ENCODE results near the gene ATF6. TPM values are rescaled to one million over a fixed set of nuclear protein-coding genes. Genes with fewer than 3 reads are reported as not detected.

ATF6 gene
- total RNA-seq, 2 donors from 2014 or later: 14.4 to 19.8 TPM

GRCh38 chr1:161863549-161863948, 97.4 kb downstream of the ATF6 start:
- H3K27me3 Mint-ChIP-seq (ENCODE audit: insufficient read depth): no peaks in the 10 kb centered on the region
- H3K9me3 ChIP-seq (ENCODE audit: control insufficient read depth, low read length): no peaks in the 10 kb centered on the region
- no peaks in the 10 kb centered on the region for H3K4me1 Mint-ChIP-seq
- no peak overlapping the region for H3K4me3 ChIP-seq (ENCODE audit: low read length)
- H3K4me1 ChIP-seq (ENCODE audit: control insufficient read depth, insufficient read depth, low read length): no peaks in the 10 kb centered on the region
- H3K4me3 Mint-ChIP-seq: no peak overlapping the region
- no peaks in the 10 kb centered on the region for H3K9me3 Mint-ChIP-seq
- no peak overlapping the region for H3K9ac ChIP-seq (ENCODE audit: extremely low read depth, low read length, poor library complexity, severe bottlenecking)
- peaks cover 7% of the 10 kb centered on the region for H3K36me3 ChIP-seq (ENCODE audit: control insufficient read depth, insufficient read depth, low read length)
- no peak for DNase-seq
- peaks cover 3% of the 10 kb centered on the region for H3K36me3 Mint-ChIP-seq (ENCODE audit: low read depth)
- no peak overlapping the region for H3K27ac Mint-ChIP-seq
- no peaks in the 10 kb centered on the region for H3K27me3 ChIP-seq (ENCODE audit: control insufficient read depth, insufficient read depth, low read length, poor library complexity, severe bottlenecking)
- no peak for TF ChIP-seq CTCF (conservative IDR thresholded peaks at IDR 0.05)
- H3K27ac ChIP-seq (ENCODE audit: low read depth, low read length): no peak overlapping the region

- Histone ChIP-seq H3K36me3 (ENCODE audit: control insufficient read depth, insufficient read depth, low read length) (peaks cover 7% of the 10 kb centered on the region), H3K27me3 (ENCODE audit: control insufficient read depth, insufficient read depth, low read length, poor library complexity, severe bottlenecking) (no peaks in the 10 kb centered on the region), H3K9me3 (ENCODE audit: control insufficient read depth, low read length) (no peaks in the 10 kb centered on the region), H3K27ac (ENCODE audit: low read depth, low read length) (no peak overlapping the region), H3K4me1 (ENCODE audit: control insufficient read depth, insufficient read depth, low read length) (no peaks in the 10 kb centered on the region), H3K9ac (ENCODE audit: extremely low read depth, low read length, poor library complexity, severe bottlenecking) (no peak overlapping the region), H3K4me3 (ENCODE audit: low read length) (no peak overlapping the region)
- DNase-seq: no peak
- 88 to 98% methylated on average over 1 of the region's 1 CpG for WGBS, 2 experiments (ENCODE audit: insufficient coverage in 1 of 2, insufficient read length in 1 of 2)
- no peaks in the 10 kb centered on the region for H3K9me3 Mint-ChIP-seq
- peak; percentile 40 for TF ChIP-seq CTCF (conservative IDR thresholded peaks at IDR 0.05)
- no peaks in the 10 kb centered on the region for H3K4me1 Mint-ChIP-seq
- H3K27me3 Mint-ChIP-seq (ENCODE audit: insufficient read depth): no peaks in the 10 kb centered on the region
- H3K27ac Mint-ChIP-seq: no peak overlapping the region
- no peak overlapping the region for H3K4me3 Mint-ChIP-seq
- peaks cover 3% of the 10 kb centered on the region for H3K36me3 Mint-ChIP-seq (ENCODE audit: low read depth)
These were observed 98.5 kb downstream of the ATF6 start for GRCh38 chr1:161864577-161864976.

- Mint-ChIP-seq H3K4me1 (peaks cover 5% of the 10 kb centered on the region), H3K4me3 (no peak overlapping the region), H3K36me3 (ENCODE audit: low read depth) (peaks cover 3% of the 10 kb centered on the region), H3K27me3 (ENCODE audit: insufficient read depth) (no peaks in the 10 kb centered on the region), H3K27ac (no peak overlapping the region), H3K9me3 (no peaks in the 10 kb centered on the region)
- H3K9me3 ChIP-seq (ENCODE audit: control insufficient read depth, low read length): no peaks in the 10 kb centered on the region
- 91 to 100% methylated on average over 1 to 3 of the region's 3 CpGs for WGBS, 2 experiments (ENCODE audit: insufficient coverage in 1 of 2, insufficient read length in 1 of 2)
- H3K4me1 ChIP-seq (ENCODE audit: control insufficient read depth, insufficient read depth, low read length): no peaks in the 10 kb centered on the region
- no peak overlapping the region for H3K27ac ChIP-seq (ENCODE audit: low read depth, low read length)
- peaks cover 7% of the 10 kb centered on the region for H3K36me3 ChIP-seq (ENCODE audit: control insufficient read depth, insufficient read depth, low read length)
- no peak overlapping the region for H3K9ac ChIP-seq (ENCODE audit: extremely low read depth, low read length, poor library complexity, severe bottlenecking)
- no peak for DNase-seq
- H3K4me3 ChIP-seq (ENCODE audit: low read length): no peak overlapping the region
- no peaks in the 10 kb centered on the region for H3K27me3 ChIP-seq (ENCODE audit: control insufficient read depth, insufficient read depth, low read length, poor library complexity, severe bottlenecking)
- no peak for TF ChIP-seq CTCF (conservative IDR thresholded peaks at IDR 0.05)
These were observed 100.1 kb downstream of the ATF6 start for GRCh38 chr1:161866241-161866640.
